OCI-LY7 (cell line): ENCODE data around the gene CMTM1. TPM values are rescaled to one million over a fixed set of nuclear protein-coding genes. Genes with fewer than 3 reads are reported as not detected.

Experiments
- BruUV-seq: library from RNA; stranded (reverse); fragments of 400-500 nt; replicated peaks from 2 replicates; lab custom pipeline; 2021; lab: Mats Ljungman, UMichigan
- CTCF ChIA-PET: fragments of 300-600 bp; sonication (Branson Sonifier 250); formaldehyde crosslinking; loops from one replicate; lab custom pipeline; 2022; ENCODE audit warnings: antibody characterized with exemption; ENCODE audit not compliant: unreplicated experiment; lab: Charles Lee
- POLR2A ChIA-PET: fragments of 300-600 bp; sonication (Branson Sonifier 250); formaldehyde crosslinking; loops from one replicate; lab custom pipeline; 2022; ENCODE audit warnings: antibody characterized with exemption; lab: Charles Lee
- DNase-seq: peaks from one replicate; pipeline ENCODE4 v3.0.0-alpha.2; 2015; ENCODE audit warnings: low spot score
- H2AFZ ChIP-seq: fragments of 200-600 bp; sonication (generic), shearing (Covaris generic); 2 replicates; pipeline ENCODE4 v1.6.1; 2014; ENCODE audit warnings: mild to moderate bottlenecking, antibody characterized with exemption, low read length, moderate library complexity
- H3K27ac ChIP-seq: fragments of 200-600 bp; sonication (generic); 2 replicates; pipeline ENCODE4 v1.5.1; 2014; ENCODE audit warnings: mixed run types, low read depth, mild to moderate bottlenecking, moderate library complexity, low read length, inconsistent platforms; ENCODE audit not compliant: poor library complexity, severe bottlenecking
- H3K36me3 ChIP-seq: fragments of 200-600 bp; sonication (generic); 2 replicates; pipeline ENCODE4 v1.6.1; 2014; ENCODE audit warnings: mild to moderate bottlenecking, antibody characterized with exemption, low read length, moderate library complexity, mixed read lengths; ENCODE audit not compliant: insufficient read depth
- H3K4me1 ChIP-seq: fragments of 200-600 bp; sonication (generic); 2 replicates; pipeline ENCODE4 v1.5.1; 2014; ENCODE audit warnings: mild to moderate bottlenecking, low read length; ENCODE audit not compliant: insufficient read depth, poor library complexity, severe bottlenecking
- H3K4me2 ChIP-seq: fragments of 200-600 bp; sonication (generic); 2 replicates; pipeline ENCODE4 v1.6.1; 2014; ENCODE audit warnings: mild to moderate bottlenecking, low read length
- H3K4me3 ChIP-seq: fragments of 200-600 bp; sonication (generic); 2 replicates; pipeline ENCODE4 v1.5.1; 2014; ENCODE audit warnings: mild to moderate bottlenecking, low read depth, low read length; ENCODE audit not compliant: poor library complexity, severe bottlenecking
- H3K79me2 ChIP-seq: fragments of 200-600 bp; sonication (generic); 2 replicates; pipeline ENCODE4 v1.6.1; 2016; ENCODE audit warnings: low read depth, mild to moderate bottlenecking, low read length, moderate library complexity, mixed read lengths; ENCODE audit not compliant: insufficient read depth
- H3K9me2 ChIP-seq: fragments of 200-600 bp; sonication (generic); 2 replicates; pipeline ENCODE4 v1.6.1; 2016; ENCODE audit warnings: mild to moderate bottlenecking, low read length, mixed read lengths; ENCODE audit not compliant: insufficient read depth
- H3K9me3 ChIP-seq: fragments of 200-600 bp; sonication (generic); 2 replicates; pipeline ENCODE4 v1.6.1; 2014; ENCODE audit warnings: mild to moderate bottlenecking, mixed run types, low read length, mixed read lengths
- H4K20me1 ChIP-seq: fragments of 200-600 bp; sonication (generic); 2 replicates; pipeline ENCODE4 v1.6.1; 2014; ENCODE audit warnings: mild to moderate bottlenecking, antibody characterized with exemption, low read length, moderate library complexity, mixed read lengths; ENCODE audit not compliant: insufficient read depth
- EZH2phosphoT487 ChIP-seq: fragments of 200-600 bp; sonication (generic); IDR thresholded peaks from 2 replicates; pipeline ENCODE4 v1.6.1; 2018; ENCODE audit warnings: low read depth, borderline replicate concordance, mild to moderate bottlenecking, mixed run types, antibody characterized with exemption, low read length, moderate library complexity, mixed read lengths
- intact Hi-C: fragments of 100-400 bp; cut with micrococcal nuclease; formaldehyde crosslinking; loops from one replicate; pipeline ENCODE4 v1.10.0; 2022; ENCODE audit not compliant: unreplicated experiment
- total RNA-seq, 2 experiments: library from RNA; depleted of rRNA in 1 of 2; stranded (reverse); fragments of >200 nt in 1 of 2; shearing (Covaris generic) in 1 of 2; gene quantifications; 2 replicates each; pipeline ENCODE4 v1.2.3, GENCODE V29; 2014 to 2022
- TF ChIP-seq, protein P1 (sequence below): fragments of 200-600 bp; sonication (generic); conservative IDR thresholded peaks from 2 replicates; pipeline ENCODE4 v1.5.1; 2014; ENCODE audit warnings: mild to moderate bottlenecking, antibody characterized with exemption, low read length, moderate library complexity, mixed read lengths

CMTM1 gene
- total RNA-seq, 2 experiments from 2014 or later = 8.5 to 10.6 TPM

DNA sequence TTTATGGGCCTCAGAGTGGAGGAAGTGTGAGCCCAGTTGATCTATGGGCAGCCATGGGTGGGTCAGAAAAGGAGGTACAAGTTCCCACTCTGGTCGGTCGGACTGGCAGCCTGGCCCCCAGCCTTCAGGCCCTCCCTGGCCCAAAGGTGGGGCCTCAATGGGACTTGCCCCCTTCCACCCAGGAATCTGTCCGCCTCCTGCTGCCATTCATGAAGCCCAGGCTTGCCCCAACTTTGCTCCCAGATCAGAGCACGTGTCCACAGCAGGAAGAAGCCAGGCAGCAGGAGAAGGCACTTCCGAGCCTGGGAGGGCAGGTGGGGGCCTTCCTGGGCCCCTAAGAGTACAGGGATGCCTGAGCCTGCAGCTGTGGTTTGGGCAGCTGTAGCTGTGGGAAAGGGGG is 35.2 kb downstream of the CMTM1 start:
- POLR2A ChIA-PET = interaction anchor here (0.6 kb wide), 1 partner anchor 57 kb away, joined by 3 read pairs; no protein-coding TSS in a partner anchor
- no peak for DNase-seq
- no peaks in the 10 kb centered on the region for H3K79me2 ChIP-seq
- H3K4me2 ChIP-seq = no peak overlapping the region
- H3K4me1 ChIP-seq = peaks cover 30% of the 10 kb centered on the region
- no TSS peak for BruUV-seq
- H3K36me3 ChIP-seq = no peaks in the 10 kb centered on the region
- no peak overlapping the region for H3K4me3 ChIP-seq
- H2AFZ ChIP-seq = no peak overlapping the region
- intact Hi-C loops = loop anchor here (5.0 kb wide), 1 partner anchor 49 kb away; the partner anchor contains the start of genes CKLF and TK2
- H3K9me2 ChIP-seq = no peaks in the 10 kb centered on the region
- H4K20me1 ChIP-seq = peaks cover 6% of the 10 kb centered on the region; the same call in 1 of the 2 replicates
- CTCF ChIA-PET = no interaction called here
- H3K9me3 ChIP-seq = peaks cover 15% of the 10 kb centered on the region; the same call in 1 of the 2 replicates
- no peak overlapping the region for H3K27ac ChIP-seq
- TF ChIP-seq EZH2phosphoT487 = no peak
- TF ChIP-seq, protein P1, sequence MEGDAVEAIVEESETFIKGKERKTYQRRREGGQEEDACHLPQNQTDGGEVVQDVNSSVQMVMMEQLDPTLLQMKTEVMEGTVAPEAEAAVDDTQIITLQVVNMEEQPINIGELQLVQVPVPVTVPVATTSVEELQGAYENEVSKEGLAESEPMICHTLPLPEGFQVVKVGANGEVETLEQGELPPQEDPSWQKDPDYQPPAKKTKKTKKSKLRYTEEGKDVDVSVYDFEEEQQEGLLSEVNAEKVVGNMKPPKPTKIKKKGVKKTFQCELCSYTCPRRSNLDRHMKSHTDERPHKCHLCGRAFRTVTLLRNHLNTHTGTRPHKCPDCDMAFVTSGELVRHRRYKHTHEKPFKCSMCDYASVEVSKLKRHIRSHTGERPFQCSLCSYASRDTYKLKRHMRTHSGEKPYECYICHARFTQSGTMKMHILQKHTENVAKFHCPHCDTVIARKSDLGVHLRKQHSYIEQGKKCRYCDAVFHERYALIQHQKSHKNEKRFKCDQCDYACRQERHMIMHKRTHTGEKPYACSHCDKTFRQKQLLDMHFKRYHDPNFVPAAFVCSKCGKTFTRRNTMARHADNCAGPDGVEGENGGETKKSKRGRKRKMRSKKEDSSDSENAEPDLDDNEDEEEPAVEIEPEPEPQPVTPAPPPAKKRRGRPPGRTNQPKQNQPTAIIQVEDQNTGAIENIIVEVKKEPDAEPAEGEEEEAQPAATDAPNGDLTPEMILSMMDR = no peak

DNA sequence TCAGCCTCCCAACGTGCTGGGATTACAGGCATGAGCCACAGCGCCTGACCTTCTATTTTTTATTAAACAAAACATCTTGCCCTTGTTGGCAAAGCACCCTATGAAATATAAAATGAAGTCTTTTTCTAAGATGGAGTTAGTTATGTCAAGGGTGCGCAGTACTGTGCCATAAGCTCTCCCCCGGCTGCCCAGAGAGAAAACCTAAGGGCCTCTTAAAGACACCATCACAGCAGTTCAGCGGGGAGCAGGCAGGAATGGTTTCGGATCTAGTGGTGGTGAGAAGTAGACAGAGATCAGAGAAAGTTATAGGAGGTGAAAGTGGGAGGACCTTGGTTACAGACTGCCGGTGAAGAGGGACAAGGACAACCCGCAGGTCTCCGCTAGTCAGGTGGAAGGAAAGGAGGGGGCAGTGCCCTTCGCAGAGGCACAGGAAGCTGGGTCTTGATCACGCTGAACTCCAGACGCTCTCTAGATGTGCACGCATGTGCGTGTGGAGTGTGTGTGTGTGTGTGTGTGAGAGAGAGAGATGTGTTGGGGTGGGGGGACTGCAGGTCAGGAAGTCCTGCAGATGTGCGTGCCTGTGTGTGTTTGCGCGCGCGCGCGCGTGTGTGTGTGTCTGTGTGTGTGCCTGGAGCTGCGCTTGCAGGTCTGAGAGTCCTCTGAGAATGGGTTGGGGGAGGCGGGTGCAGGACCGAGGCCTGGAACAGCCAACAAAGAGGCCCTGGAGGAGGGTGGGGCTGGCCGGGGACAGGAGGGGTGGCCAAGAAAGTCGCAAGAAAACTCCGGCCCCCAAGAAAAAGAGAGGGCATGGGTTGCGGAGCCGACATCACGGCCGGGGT is 37.5 kb downstream of the CMTM1 start:
- Histone ChIP-seq H2AFZ (peak overlapping the region; percentile 68), H3K27ac (peak overlapping the region; percentile 53)
- intact Hi-C loops = loop anchor here (1.0 to 5.0 kb wide), 2 partner anchors 51 to 125 kb away; partner anchors contain the start of genes CKLF and TK2

More for the DNA sequence above, 37.5 kb downstream of the CMTM1 start:
- ChIA-PET POLR2A (interaction anchor here (0.8 kb wide), 1 partner anchor 264 kb away, joined by 3 read pairs; no protein-coding TSS in a partner anchor), CTCF (no interaction called here)
- Histone ChIP-seq H3K9me2 (no peaks in the 10 kb centered on the region), H3K36me3 (peaks cover 2% of the 10 kb centered on the region; the same call in 1 of the 2 replicates), H3K4me1 (peaks cover 52% of the 10 kb centered on the region), H4K20me1 (peaks cover 6% of the 10 kb centered on the region; the same call in 1 of the 2 replicates), H3K9me3 (peaks cover 15% of the 10 kb centered on the region; the same call in 1 of the 2 replicates), H3K79me2 (no peaks in the 10 kb centered on the region), H3K4me2 (peak overlapping the region; percentile 72), H3K4me3 (peak overlapping the region; percentile 84)
- TF ChIP-seq, protein P1 = no peak
- no peak for TF ChIP-seq EZH2phosphoT487
- no TSS peak for BruUV-seq
- DNase-seq = peak; percentile 75
